Measurements from ENCODE around the gene CGGBP1.
A peak's percentile ranks its signal among the peaks of the same experiment; 100 is the strongest.

Gene CGGBP1

DNA sequence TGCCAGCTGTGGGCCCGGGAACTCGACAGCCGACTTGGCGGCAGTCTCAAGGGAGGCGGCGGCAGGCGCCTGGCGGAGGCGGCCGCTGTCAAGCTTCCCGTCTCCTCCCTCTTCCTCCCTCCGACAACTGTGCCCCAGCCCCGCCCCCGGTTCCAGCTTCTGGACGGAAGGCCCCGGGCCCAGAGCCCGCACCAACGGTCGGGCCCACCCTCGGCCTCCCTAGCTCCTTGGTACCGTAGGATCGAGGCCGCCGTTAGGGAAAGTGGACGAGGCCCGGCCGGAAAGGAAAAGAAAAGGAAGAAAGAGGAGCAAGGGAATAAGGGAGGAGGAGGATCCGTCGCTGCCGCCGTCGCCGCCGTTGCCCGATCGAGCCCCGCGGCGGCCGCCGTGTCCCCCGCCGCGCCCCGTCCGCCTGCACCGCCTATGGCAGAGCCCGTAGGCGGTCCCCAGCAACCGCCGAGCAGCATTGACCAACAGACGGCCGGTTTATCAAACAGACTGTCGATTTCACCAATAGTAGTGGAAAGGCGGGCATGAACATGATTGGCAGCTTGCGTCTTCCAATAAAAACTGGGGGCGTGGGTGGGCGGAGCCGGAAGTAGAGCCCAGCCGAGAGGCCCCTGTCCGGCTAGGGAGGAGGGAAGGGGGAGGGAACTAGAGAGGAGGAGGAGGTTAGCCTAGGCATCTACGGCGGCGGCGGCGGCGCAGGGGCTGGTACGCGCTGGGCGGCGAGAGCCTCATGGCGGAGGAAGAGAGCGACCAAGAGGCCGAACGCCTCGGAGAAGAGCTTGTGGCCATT is at the start of gene CGGBP1, which contains the start of gene ZNF654:
CGGBP1 (minus strand) TSS at position 425 of the 799 bp plus-strand sequence. CDS start 3,029 bp downstream, outside the sequence.
ZNF654 (plus strand) TSS at position 675 of the 799 bp plus-strand sequence; CDS start at position 740, 65 bp downstream.
- peak; percentile 99 for DNase-seq (ENCODE audit: low read depth, low spot score)

DNA sequence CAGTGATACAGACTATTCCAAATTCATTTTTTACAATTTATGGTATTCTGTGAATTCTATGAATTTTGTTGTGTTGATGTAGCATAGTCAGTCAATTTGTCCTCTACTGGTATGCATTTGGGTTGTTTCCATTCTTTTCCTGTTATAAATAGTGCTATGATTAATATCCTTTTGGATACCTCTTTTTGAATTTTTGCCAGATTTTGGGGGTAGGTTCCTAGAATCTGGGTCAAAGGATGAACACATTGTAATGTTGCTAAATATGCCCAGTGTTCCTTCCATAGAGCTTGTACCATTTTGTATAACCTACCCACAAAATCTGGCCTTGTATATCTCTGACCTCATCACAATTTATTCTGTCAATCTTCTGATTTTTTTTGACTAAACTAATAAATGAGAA is 46.5 kb upstream of the CGGBP1 start:
- no peak for DNase-seq (ENCODE audit: low read depth, low spot score)

GRCh38 chr3:88101142-88101541 is 42.3 kb upstream of the CGGBP1 start:
- DNase-seq (ENCODE audit: low read depth, low spot score): no peak

DNA sequence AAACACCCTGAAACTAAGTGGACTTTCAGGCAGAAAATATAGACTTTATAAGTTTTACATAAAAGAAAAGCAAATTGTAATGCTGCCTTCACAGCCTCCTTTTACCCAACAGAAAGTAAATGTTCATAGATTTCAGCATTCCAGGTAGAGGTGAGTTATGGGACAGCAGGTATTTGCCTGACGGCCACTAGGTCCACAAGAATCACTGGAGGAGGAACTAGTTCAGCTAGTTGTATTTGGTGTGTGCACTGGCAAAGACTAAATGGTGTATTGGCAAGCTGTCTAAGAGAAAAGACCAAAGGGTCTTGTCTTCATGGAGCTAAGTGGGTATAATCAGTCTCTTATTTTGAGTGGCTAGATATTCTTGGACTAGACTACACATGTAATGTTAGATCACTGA is 34.5 kb upstream of the CGGBP1 start:
- DNase-seq (ENCODE audit: low read depth, low spot score): no peak

GRCh38 chr3:88092270-88092669 is 33.5 kb upstream of the CGGBP1 start:
- no peak for DNase-seq (ENCODE audit: low read depth, low spot score)

GRCh38 chr3:88090681-88091080 is 31.9 kb upstream of the CGGBP1 start:
- DNase-seq (ENCODE audit: low read depth, low spot score): no peak

DNA sequence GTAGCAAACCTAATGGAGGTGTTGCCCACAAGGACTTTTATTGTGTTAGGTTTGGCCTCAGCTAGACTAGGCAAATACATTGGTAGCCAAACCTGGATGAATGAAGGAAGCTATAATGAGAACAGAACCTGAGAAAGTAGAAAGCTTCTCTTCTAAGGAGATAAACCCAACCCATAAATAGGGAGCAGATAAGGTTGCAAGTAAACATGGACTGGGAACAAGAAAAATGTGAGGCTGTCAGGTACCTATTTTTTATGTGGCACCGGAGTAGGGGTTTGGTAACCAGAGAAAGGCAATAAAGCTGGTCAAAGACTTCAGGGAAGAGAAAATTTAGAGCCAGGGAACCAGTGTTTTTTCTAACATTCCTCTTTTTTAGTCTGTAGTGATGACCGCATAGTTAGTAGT is 25.3 kb upstream of the CGGBP1 start:
- no peak for DNase-seq (ENCODE audit: low read depth, low spot score)

DNA sequence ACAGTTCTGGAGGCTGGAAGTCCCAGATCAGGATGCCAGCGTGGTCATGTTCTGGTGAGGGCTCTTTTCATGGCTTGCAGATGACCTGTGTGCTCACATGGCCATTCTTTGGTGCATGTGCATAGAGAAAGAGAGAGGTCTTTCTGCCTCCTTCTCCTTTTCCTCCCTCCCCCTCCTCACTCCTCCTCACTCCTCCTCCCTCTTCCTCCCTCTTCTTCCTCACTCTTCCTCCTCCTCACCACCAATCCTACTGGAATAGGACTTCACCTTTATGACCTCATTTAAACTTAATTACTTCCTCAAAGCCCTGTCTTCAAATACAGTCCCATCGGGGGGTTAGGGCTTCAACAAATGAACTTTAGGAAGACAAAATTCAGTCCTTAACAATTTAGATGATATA is 24.0 kb upstream of the CGGBP1 start:
- DNase-seq (ENCODE audit: low read depth, low spot score): no peak

GRCh38 chr3:88078932-88079331 is 20.1 kb upstream of the CGGBP1 start:
- DNase-seq (ENCODE audit: low read depth, low spot score): no peak

DNA sequence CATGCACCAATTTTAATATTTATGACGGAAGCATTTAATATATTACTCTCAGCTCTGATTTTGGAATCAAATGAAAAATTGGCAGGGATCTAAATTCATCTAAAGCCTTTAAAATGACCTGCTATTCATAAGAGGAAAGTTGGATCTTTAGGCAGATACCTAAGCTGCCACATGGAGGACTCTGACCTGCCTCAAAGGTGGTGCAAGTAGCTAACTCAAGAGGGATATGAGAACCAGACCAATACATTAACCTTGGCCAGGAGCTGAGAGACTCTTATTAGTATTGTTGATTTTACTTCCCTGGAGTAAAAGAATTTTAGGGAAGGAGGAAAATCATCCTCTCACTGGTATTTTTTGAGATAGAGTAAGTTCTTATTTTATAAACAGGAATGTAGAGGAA is 17.9 kb upstream of the CGGBP1 start:
- no peak for DNase-seq (ENCODE audit: low read depth, low spot score)

GRCh38 chr3:88075497-88075896 is 16.7 kb upstream of the CGGBP1 start:
- DNase-seq (ENCODE audit: low read depth, low spot score): no peak

- DNase-seq (ENCODE audit: low read depth, low spot score): no peak
Observed at GRCh38 chr3:88075072-88075471, 16.3 kb upstream of the CGGBP1 start.

GRCh38 chr3:88061746-88062145 is 2.9 kb upstream of the CGGBP1 start:
- DNase-seq (ENCODE audit: low read depth, low spot score): no peak

DNA sequence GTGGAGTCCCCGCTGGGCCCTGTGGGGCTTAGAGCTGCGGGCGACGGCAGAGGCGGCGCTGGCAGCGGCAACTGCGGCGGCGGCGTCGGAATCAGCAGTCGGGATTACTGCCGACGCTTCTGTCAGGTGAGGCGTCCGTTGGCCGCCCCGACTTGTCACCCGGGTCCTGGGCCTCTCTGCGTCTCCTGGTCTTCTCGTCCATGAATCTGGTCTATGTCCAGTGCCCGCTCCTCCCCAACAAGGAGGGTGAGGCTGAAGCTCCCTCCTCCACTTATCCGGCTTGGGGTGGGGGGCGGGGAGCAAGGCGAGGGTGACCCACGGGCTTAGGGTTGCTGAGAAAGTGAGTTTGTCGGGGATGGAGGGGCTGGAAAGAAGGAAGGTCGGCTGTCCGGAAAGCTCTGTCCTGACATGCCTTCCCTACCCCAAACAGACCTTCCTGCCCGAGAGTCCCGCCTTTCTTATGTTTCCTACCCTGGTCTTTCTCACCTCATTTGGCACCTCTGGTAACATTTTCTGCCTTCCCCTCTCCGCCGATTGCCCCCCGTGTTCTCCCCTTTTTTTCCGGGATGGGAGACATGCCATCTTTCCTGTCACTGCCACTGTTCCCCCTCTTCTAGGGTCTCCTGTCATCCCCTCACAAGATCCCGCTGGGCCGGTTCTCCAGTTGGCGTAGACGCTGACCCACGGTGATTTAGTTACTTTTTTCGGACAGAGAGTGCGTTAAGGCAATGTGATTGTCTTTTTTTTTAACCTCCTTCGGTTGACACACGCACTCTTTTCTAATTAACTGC is 770 bp upstream of the CGGBP1 start:
- DNase-seq (ENCODE audit: low read depth, low spot score): no peak

GRCh38 chr3:88058306-88058580 is 562 bp downstream of the CGGBP1 start:
- no peak for DNase-seq (ENCODE audit: low read depth, low spot score)

DNA sequence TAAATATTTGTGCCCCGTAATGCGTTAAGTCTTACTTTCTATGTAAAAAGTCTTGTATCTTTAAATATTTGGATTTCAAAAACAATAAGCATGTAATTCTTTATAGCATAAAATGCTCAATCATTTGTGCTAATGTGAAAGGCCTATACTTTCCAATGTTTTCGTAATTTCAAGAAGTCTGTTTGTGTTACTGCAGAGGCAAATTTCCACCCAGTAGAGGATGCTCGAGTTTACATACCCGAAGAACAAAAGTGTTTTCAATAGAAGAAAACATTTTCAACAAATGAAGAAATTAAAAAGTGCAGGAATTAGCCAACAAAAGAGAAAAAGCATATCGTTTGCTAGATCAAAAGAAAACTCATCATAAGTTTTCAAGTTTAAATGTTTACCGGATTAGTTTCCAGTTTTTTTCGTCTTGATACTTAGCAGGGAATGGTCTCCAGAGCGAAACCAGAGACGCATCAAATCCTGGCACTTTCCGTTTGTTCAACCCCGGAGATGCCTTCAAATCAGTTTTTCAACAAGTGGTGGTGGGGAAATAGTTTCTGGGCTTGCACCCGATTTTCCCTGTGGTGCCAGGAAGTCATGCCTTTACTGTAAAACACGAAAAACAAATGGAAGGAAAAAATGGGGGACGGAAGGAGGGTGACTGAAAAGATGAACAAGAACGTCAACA is 1.0 kb downstream of the CGGBP1 start:
- DNase-seq (ENCODE audit: low read depth, low spot score): peak; percentile 3

DNA sequence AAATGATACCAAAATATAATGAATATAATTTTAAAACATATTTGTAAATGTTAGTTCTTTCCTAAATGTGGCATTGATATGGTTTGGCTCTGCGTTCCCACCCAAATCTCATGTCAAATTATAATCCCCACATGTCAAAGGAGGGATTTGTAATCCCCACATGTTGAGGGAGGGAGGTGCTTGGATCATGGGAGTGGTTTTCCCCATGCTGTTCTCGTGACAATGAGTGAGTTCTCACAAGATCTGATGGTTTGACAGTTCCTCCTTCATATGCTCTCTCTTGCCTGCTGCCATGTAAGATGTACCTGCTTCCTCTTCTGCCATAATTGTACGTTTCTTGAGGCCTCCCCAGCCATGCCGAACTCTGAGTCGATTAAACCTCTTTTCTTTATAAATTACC is 12.0 kb downstream of the CGGBP1 start:
- DNase-seq (ENCODE audit: low read depth, low spot score): no peak

DNA sequence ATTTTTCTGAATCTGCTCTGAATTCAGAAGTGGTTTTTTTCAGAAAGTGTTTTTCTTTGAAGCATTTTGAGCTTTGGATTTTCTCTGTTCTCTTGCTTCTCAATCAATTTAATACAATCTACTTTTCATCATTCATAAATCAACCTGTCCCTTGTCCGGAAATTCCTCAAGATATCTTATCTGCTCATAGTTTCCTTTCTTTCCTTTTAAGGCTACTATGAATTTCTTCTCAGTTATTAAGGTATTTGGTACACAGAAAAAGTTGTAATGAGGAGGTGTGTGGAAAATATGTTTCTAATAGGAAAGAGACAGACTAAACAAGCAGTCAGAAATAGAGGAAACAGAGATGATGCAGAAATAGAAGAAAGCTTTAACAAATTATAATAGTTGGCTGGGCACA is 14.4 kb downstream of the CGGBP1 start:
- DNase-seq (ENCODE audit: low read depth, low spot score): no peak

DNA sequence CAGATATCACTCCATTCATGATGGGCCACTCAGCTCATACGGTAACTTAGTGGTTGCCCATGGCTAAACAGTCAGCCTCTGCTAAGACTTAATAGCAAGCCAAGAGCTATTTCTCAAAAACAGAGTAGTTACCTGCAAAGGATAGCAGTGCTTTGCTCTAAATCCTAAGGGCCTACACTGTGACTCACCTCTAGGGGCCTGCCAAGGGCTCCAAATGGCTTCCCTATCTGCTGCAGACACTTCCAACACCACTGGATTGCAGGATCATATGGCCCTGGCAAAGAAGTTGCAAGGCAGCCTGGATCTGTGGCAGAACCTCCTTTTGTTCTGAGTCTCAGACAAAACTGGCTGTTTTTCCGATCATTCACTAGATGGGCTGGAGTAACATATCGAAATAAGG is 17.8 kb downstream of the CGGBP1 start:
- no peak for DNase-seq (ENCODE audit: low read depth, low spot score)

- DNase-seq (ENCODE audit: low read depth, low spot score): no peak
Observed at GRCh38 chr3:88040529-88040928, 18.3 kb downstream of the CGGBP1 start.

DNA sequence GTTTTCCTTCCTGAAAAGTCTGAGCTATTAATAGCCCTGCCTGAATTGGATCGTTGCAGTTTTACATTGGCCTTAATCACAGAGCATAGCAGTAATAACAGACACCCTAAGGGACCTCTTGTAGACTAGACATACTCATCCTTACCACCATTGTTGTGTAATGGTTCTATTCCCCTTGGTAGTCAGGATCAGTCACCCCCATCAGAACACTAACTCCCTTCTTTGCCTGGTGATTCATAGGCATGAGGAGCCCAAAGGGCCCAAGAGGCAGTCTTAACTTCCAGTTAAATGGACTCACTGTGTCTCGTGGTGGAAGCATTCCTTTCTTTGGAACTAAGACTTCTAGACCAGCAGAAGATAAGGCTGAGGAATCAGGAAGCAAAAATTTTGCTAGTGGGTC is 20.2 kb downstream of the CGGBP1 start:
- no peak for DNase-seq (ENCODE audit: low read depth, low spot score)

DNA sequence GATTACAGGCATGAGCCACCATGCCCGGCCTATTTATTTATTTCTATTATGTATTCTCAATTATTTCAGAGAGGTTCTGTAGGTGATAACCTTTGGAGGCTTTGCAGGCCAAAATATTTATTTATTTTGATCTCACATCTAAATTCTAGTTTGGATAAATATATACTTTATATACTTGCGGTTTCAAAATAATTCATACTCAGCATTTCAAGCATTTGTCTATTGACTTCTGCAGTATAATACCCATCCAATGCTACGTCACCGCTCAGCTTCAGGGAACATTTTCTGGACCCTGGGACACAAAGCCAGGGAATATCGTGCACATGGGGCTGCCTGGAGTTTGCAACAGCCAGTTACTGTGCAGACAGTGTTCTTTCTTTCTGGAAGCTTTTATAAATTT is 22.6 kb downstream of the CGGBP1 start:
- DNase-seq (ENCODE audit: low read depth, low spot score): no peak

Data from smooth muscle cell of the brain vasculature (primary cell).